ENCODE measurements around the gene KCTD1. TPM values are rescaled to one million over a fixed set of nuclear protein-coding genes. Genes with fewer than 3 reads are reported as not detected.

The KCTD1 gene
- 1 to 10 TPM; 3.2 to 3.6 TPM for total RNA-seq

GRCh38 chr18:26548415-26549262, at the start of gene KCTD1:
Gene KCTD1 (minus strand): TSS chr18:26548553. CDS start chr18:26548536, 17 bp downstream.
- POLR2A ChIA-PET: interaction anchor here (0.6 to 0.7 kb wide), 2 partner anchors 89 to 116 kb away, joined by 3 read pairs; no protein-coding TSS in a partner anchor
- CTCF ChIA-PET: no interaction called here

GRCh38 chr18:26593365-26594320, 45.3 kb upstream of the KCTD1 start:
- POLR2A ChIA-PET: no interaction called here
- CTCF ChIA-PET: interaction anchor here (0.8 kb wide), 1 partner anchor 793 kb away, joined by 3 read pairs; no protein-coding TSS in a partner anchor

DNA sequence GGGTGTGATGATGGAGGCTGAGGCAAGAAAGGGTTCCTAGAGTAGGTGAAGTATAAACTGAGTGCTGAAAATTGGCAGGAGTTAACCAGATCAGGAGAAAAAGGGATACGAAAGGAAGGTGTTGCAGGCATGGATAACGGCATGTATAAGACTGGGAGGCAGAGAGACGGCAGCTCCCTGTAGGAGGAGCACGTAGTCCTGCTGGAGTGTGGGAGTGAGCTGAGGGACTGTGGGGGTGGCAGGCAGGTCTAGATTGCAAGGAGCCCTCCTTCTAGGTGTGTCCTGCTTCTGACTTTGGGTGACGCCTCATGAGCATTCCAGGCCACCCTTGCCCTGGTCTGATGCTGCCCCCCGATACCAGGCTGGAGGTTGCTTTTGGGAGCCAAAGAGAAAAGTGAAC, 36.4 kb upstream of the KCTD1 start:
- CTCF ChIA-PET: no interaction called here
- POLR2A ChIA-PET: no interaction called here

DNA sequence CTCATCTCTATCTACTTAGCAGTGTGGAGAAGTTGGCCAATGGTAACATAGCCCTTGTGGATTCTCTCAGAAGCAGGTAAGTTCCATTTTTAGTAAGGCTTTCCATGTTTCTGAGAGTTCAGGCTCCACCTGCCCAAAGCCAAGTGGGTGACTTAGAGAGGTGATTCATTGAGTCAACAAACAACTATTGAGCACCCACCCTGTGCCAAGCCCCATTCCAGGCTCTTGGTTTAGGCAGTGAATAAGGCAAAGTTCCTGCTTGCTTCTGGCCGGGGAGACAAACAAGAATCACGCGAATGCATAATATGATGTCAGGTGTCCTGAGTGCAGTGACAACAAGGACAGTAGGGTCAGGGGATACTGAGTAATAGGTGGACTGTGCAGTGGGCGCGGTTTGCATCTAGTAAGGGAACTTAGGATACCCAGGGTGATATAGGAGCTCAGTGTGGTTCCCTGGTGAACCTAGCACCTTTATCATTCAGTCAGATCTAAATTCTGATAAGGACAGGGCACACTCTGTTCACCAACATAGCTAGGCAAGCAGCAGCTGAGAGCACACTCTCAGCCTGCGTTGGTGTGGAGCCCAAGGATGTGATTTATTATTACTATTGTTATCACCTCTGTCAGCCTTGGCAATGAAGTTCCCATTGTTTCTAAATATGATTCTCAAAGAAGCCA, 31.7 kb upstream of the KCTD1 start:
- ChIA-PET CTCF (no interaction called here), POLR2A (no interaction called here)

DNA sequence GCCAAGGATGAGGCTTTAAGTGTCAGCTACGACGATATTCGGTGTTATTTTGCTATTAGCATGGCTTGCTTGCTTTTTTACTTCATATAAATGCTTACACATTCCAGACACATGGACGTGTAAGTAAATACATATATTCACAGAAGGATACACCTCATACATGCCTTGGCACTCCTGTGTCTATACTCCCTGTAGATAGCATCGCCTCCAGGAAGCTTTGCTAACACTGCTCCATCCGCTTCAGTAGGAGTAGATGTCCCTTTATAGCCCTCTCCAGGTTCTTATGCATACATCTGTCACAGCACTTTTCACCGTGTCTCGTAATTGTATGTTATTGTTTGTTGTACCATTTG, 27.5 kb upstream of the KCTD1 start:
- ChIA-PET CTCF (interaction anchor here (0.6 kb wide), 1 partner anchor 182 kb away, joined by 4 read pairs; no protein-coding TSS in a partner anchor), POLR2A (no interaction called here)

- POLR2A ChIA-PET: no interaction called here
- CTCF ChIA-PET: no interaction called here
Measured at GRCh38 chr18:26574958-26575864, 26.9 kb upstream of the KCTD1 start.

DNA sequence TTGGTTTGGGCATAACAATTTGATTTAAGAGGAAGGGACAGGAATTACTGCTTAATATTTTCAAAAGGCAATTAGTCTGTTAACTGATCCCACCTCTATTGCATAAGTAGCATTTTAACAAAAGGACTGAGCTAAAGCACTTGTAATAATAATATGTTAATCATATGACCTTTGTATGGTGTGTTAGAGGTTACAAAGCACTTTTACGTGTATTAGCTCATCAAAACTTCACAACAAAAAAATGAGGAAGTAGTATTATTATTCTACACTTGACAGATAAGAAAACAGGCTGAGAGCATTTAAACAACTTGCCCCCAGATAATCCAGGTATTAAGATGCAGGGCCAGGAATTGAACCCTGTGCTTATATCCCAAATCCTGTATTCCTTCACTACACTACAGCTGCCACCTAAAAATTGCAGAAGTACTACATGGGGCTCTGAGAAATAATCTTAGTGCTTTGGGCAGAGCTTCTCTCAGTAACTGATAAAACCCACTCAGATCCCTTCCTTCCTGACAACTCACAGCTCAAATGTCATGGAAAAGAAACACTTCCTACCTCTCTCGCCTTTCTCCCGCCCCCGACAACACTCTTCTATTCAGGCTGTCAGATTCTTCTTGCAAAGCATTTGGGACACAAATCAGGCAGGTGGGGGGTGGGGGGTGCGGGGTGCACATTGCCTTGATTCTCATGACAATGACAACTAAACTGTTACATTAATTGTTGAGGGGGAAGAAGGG, 20.7 kb upstream of the KCTD1 start:
- CTCF ChIA-PET: no interaction called here
- POLR2A ChIA-PET: no interaction called here

- CTCF ChIA-PET: no interaction called here
Measured at GRCh38 chr18:26568513-26568912, 20.2 kb upstream of the KCTD1 start.

DNA sequence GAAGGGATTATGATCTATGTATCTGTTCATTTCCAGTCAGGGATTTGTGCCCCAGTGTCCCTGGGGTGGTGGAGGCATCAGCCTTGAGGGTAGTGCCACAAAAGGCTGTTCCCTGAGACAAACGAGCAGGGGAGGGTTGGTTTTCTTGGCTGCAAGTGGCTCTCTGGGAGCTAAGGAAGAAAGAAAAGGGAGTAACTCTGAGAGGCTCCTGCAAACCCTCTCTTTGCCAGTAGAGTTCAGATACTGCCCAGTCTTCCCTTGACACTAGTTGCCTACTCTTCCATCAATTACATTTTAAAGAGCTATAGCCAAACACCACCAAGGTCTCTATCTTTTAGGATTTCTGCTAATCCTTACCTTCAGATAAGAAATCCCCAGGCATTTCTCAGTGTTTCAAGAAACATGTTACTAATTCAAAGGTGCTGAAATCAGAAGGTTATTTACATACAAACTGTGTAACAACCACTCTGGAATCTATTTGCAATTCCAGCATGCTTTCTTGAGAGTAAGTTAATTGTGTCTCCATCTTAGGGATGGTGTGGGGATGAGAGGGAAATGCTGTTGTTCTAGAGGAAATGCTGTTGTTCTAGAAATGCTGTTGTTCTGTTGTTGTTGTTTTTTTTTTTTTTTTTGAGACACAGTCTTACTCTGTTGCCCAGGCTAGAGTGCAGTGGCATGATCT, 18.7 kb upstream of the KCTD1 start:
- ChIA-PET POLR2A (no interaction called here), CTCF (no interaction called here)

More at GRCh38 chr18:26568513-26568912, 20.2 kb upstream of the KCTD1 start:
- POLR2A ChIA-PET: no interaction called here

GRCh38 chr18:26565514-26565913, 17.2 kb upstream of the KCTD1 start:
- CTCF ChIA-PET: no interaction called here
- POLR2A ChIA-PET: no interaction called here

DNA sequence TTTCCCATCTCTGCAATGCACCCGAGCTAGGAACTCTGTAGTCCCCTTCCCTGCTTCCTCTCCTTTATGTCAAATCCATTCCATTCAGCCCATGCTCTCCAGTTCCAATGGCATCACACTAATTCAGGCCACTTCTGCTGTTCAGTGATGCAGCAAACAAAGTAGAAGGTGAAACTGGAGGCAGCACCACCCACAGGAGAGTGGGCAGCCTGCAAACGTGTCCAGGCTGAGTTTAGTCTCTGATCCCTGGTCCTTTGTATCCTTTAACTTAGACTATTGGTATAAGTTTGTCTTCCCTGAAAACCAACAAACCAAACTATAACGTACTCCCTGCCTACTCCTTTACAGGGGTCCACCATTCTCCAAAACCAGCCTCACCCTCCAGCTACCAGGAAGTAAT, 14.7 kb upstream of the KCTD1 start:
- ChIA-PET CTCF (no interaction called here), POLR2A (no interaction called here)

- POLR2A ChIA-PET: no interaction called here
- CTCF ChIA-PET: no interaction called here
Measured at GRCh38 chr18:26562568-26562967, 14.2 kb upstream of the KCTD1 start.

- ChIA-PET CTCF (no interaction called here), POLR2A (no interaction called here)
Measured at GRCh38 chr18:26561769-26562168, 13.4 kb upstream of the KCTD1 start.

DNA sequence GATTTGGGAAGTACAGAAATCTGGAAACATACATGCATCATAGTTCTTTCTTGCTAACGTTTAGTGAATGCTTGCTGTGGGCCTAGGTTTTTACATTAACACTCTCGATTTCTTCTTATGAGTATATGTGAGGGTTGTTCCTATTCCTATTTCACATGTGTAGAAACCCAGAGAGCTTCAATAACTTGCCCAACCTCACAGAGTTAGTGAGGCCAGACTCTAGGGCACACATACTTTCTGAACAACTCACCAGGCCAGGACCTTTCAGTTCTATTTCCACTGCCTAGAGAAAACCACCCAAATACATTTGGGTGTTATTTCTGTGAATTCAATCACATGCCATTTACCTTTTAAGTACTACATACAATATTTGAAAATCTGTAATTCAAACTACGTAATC, 8.2 kb upstream of the KCTD1 start:
- CTCF ChIA-PET: no interaction called here
- POLR2A ChIA-PET: no interaction called here

- POLR2A ChIA-PET: no interaction called here
- CTCF ChIA-PET: no interaction called here
Measured at GRCh38 chr18:26555804-26556553, 7.6 kb upstream of the KCTD1 start.

- POLR2A ChIA-PET: no interaction called here
Measured at GRCh38 chr18:26553943-26554342, 5.6 kb upstream of the KCTD1 start.

DNA sequence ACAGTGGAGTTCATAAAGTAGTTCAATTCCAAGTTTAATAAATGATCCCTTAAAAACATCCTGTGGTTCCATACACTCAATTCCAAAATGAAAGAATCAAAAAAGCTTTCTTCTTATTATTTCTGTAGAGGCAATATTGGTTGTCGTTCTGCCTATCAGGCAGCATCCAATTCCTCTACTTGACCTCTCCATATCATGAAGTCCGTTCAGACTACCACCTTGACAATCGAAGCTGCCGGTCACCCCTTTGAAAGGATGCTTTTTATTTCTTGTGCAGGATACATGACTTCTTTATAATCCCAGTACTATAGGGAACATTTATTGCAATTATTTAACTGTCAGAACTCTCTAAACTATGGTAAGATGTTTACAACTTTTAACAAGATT, 3.3 kb upstream of the KCTD1 start:
- POLR2A ChIA-PET: no interaction called here
- CTCF ChIA-PET: no interaction called here

More at GRCh38 chr18:26553943-26554342, 5.6 kb upstream of the KCTD1 start:
- CTCF ChIA-PET: no interaction called here

All from activated CD8-positive, alpha-beta memory T cell treated with anti-CD3 and anti-CD28 coated beads for 36 hours (primary cell).